GM18519 (cell line): ENCODE measurements around the gene PDGFB.

Source experiments
- ATAC-seq: cut with Tn5 transposase; IDR thresholded peaks from one replicate; pipeline ENCODE4 v1.9.1; 2021; ENCODE audit warnings: mild to moderate bottlenecking, moderate library complexity; ENCODE audit not compliant: unreplicated experiment, low FRiP score

Gene PDGFB

DNA sequence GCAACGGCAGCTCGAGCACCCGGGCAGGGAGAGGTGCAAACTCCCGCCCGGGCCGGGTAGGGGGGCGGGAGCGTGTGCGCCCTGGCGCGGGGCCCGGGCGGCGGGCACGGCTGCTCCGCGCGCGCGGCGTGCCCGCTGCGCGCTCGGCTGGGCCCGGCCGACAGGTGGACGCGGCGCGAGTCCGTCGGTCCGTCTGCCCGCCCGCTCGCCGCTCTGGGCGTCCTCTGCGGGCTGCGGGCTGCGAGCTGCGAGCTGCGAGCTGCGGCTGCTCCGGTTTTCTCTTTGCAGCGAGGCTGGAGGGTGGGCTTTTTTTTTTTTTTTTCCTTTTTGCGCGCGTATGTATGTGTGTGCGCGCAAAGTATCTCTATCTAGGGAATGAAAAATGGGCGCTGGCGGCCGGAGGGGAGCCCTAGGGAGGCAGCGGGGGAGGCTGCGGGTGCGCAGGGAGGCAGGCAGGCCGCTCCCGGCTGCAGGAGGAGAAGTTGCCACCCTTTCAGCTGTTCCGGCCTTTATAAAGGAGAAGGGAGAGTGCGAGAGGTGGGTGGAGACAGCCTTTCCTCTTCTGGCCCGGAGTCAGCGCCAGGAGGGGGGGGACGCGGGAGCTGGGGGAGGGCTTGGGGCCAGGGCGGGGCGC is at the start of gene PDGFB:
Gene PDGFB, minus strand, starts transcription at position 487 of the 634 bp plus-strand sequence. CDS start 1,019 bp downstream, outside the sequence.
- no peak for ATAC-seq

DNA sequence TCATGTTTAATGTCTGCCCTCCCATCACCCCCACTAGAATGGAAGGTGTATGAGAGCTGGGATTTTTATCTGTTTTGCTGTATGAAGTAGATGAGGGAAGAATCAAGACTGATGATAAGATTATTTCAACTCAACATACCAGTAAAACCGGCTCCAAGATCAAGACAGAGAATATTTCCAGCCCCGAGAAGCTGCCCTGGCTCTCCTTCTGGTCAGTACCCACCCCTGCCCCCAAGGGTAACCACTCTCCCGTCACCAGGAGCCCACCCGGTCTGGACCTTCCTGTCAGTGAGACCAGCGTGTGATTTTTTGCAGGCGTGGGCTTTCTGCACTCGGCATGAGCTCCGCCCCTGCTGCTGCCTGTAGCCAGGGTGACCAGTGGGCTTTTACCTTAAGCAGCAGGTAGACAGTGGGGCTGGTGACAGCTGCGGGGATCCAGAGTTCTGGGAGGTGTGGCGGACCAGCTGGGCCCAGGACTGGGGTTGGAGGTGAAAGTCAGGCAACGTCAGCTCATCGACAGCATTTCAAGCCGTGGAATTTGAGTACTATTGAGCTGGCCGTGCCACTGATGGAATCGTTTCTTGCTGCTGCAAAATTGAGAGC is 49.1 kb upstream of the PDGFB start:
- no peak for ATAC-seq

DNA sequence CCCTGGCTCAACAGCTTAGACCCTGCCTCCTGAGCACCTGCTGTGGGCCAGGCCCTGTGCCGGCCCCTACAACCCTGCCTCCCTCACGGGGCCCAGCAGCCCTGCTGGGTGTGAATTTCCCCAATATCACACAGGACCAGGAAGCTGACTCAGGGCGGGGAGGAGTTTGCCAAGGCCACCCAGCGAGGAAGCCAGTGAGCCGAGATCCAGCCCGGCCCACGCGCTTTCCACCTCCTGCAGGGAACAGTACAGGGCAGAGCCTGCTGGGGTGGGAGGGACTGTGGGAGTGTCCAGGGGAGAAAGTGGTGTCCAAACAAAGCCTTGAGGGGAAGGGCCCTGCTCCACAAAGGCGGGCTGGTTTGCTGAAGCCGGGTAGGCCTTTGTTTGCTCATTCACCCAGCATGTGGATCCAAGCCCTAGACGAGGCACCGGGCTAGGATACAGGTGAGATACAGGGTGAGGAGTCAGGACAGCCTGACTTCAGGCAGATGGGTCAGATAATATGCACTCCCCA is 47.8 kb upstream of the PDGFB start:
- ATAC-seq, result no peak

DNA sequence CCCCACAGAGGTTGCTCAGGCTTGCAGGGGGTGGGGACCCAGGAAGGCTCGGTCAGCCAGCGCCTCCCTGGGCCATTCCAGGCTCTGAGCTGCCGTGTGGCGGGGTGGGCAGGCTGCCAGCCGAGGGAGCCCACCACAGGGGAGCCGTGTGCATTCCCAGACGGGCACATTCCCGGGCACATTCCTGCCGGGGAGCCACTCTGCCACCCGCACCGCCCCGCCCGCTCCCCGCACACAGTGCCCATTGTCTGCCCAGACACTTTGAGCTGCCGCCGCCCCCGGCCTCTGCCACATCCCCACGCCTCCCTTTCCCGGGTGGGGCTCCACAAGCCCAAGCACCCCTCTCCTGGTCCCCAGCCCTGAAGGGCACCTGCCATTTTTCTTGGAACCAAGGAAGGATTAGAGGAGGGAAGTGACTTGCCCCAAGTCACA is 47.3 kb upstream of the PDGFB start:
- no peak for ATAC-seq

DNA sequence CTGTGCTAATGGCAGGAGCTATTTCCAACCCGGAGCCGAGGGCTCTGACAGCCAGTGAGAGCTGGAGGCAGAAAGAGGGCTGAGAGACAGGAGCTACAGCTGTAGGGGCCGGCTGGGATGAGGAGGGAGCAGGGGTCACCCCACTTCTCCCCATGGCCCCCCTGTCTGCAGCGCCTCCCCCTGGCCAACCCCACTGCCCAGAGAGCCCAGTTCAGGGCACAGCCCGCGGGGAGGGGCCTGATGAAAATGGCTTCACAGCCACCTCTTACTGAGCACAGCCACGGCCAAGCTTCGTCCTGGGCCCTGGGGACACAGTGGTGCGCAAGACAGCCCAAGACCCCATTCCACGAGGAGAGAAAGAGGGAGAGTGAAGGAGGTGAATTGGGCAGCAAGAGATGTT is 46.7 kb upstream of the PDGFB start:
- no peak for ATAC-seq

DNA sequence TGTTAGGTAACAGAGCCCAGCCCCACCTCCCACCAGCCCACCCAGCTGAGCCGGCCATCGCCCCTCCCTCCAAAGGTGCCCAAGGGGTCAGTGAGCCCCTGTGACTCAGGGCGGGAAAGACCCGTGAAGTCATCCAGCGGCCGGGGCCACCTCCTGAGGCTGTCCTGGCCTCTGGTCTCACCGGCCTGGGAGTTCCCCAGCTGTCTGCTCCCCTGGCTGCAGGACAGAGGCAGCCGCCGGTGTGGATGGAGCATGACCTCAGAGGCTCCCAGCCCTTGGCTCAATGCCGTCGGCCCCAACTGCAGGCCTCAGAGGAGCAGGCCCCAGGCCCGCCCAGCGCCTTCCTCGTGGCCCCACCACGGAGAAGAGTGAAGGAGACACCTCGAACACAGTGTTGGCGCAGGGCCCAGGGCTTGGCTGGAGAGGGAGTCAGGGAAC is 46.0 kb upstream of the PDGFB start:
- no peak for ATAC-seq

DNA sequence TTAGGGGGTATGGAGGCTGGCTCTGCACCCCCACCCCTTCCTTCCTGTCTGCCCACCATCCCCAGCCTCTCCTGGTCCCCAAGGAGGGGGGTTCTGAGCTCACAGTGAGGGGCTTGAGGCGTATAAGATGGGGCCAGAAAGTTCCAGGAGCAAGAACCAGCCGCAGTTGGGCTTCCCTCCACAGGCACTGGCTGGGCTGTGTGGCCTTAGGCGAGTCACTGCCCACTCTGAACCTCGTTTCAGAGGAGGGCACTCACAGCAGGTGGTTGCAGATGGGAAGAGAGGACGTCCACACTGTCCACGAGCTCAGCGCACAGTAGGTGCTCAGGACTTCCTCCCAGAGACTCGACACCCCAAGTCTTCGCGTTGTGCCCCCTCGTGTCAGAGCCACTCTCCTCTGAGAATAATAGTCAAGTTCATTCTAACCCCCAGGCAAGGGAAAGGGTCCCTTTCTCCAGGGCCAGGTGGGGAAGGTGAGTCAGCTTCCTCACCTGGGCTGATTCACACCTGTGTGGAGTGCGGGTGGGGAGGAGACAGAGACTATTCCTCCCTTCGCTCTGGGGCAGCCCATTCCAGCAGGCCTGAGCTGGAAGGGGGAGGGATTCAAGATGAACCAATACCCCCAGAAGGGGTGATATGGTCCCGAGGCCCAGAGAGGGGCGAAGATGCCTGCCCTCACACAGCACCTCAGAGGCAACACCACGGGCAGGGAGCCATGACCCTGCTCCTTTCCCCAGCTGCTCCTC is 45.4 kb upstream of the PDGFB start:
- no peak for ATAC-seq

DNA sequence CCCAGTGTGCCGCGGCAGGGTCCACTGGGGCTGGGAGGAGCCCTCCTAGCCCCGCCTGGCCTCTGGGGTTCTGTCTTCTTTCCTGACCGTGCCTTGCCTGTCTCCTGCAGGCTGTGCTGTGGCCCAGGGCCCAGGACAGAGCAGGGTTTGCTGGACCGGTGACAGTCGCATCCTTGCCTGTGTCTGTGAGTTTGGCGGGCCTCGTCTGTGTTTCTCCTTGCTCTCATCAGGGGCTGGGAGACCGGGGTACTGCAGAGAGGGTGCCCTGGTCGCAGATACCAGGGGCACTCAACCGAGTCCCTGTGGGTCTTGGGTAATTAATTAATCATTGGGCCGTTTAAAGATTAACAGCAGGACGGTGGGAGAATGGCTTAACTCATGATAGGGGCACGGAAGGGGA is 44.8 kb upstream of the PDGFB start:
- ATAC-seq, result no peak

DNA sequence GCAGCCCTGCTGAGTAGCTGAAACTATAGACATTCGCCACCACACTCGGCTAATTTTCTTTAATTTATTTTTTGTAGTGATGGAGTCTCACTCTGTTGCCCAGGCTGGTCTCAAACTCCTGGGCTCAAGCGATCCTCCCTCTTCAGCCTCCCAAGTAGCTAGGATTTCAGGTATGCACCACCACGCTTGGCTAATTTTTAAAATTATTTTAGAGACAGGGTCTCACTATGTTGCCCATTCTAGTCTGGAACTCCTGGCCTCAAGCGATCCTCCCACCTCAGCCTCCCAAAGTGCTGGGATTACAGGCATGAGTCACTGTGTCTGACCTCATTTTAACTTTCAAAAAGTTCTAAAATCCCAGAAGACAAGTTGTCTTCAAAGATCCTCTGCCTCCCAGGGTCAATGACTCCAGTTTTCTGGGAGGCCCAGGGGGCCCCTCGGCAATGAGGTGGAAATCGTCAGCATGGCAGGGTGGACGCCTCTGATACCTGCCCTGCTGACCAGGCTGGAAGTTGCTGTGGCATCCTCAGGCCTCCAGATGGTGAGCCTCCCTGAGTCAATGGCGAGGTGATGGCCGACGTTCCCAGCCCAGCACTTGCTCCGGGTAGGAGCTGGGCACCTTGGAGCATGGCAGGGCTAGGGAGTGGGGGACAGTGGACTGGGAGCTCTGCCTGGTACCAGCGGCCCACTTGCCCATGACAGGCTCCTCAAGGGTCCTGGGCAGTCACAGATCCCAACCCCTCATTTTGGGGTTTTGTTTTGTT is 43.5 kb upstream of the PDGFB start:
- no peak for ATAC-seq

DNA sequence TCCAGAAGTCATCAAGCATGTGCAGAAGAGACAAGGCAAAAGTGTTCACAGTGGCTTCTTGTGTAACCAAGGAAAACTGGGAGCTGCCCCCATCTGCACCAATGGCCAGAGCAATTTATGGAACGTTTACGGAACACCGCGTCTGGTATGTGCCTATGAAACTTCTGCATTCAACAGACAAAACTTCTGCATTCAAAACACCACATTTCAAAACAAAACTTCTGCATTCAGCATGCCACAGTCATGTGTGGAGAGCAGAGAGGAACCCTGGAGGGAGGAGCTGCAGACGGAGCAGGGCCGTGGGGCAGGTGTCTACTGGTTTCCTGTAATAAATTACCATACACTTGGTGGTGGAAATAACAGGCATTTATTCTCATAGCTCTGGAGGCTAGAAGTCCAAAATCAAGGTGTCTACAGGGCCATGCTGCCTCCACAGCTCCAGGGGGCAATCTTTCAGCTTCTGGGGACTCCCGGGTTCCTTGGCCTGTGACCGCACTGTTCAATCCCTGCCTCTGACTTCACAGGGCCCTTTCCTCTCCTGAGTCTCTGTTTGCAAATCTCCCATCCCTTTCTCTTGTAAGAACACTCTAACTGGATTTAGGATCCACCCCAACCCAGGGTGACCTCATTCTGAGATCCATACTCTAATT is 42.4 kb upstream of the PDGFB start:
- no peak for ATAC-seq

DNA sequence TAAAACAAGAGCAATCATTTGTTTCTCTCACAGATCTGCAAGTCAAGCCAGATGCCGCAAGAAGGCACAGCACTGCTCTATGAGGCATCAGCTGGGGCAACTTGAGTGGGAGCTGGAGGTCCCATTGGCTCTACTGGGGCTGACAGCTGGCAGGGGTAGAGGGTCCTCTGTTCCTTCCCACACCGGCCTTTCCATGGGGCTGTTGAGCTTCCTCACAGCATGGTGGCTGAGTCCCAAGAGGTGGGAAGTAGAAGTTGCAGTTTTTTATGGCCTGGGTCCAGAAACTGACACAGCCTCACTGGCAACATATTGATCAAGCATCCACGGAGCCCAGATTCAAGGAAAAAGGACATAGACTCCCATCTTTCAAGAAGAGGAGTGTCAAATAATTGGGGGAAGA is 40.2 kb upstream of the PDGFB start:
- no peak for ATAC-seq

DNA sequence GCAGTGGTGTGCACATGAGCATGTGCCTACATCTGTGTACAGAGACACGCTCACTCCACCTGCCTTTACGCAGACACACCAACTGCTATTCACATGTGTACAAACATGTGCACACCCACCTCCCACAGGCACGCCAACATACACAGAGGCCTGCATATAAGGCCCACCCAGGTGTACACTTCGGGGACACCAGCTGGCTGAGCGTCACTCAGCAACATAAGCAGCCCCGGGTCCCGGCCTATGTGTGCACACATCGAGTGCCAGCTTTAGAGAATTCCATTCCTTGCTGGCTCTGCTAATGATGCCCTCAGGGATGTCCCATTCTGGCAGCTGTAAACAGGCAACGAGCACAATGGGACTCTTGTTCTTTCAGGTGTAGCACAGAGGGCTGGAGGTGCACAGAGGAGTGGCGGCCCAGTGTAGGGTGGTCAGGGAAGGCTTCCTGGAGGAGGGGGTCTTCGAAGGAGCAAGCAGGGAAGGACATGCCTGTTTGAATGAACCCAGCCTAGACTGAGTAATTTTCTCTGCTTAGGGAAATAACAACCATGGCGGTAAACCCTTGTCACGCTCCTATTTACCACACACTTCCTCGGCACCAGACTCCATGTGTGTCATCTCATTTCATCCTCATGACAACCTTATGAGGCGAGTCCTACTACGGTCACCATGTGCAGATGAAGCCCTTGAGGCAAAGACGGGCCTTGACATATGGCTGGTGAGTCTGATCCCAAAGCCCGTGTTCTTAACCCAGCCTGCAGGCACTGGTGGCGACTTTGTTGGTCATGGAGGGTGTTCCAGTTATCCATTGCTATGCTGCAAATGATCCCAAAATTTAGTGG is 39.6 kb upstream of the PDGFB start:
- no peak for ATAC-seq

DNA sequence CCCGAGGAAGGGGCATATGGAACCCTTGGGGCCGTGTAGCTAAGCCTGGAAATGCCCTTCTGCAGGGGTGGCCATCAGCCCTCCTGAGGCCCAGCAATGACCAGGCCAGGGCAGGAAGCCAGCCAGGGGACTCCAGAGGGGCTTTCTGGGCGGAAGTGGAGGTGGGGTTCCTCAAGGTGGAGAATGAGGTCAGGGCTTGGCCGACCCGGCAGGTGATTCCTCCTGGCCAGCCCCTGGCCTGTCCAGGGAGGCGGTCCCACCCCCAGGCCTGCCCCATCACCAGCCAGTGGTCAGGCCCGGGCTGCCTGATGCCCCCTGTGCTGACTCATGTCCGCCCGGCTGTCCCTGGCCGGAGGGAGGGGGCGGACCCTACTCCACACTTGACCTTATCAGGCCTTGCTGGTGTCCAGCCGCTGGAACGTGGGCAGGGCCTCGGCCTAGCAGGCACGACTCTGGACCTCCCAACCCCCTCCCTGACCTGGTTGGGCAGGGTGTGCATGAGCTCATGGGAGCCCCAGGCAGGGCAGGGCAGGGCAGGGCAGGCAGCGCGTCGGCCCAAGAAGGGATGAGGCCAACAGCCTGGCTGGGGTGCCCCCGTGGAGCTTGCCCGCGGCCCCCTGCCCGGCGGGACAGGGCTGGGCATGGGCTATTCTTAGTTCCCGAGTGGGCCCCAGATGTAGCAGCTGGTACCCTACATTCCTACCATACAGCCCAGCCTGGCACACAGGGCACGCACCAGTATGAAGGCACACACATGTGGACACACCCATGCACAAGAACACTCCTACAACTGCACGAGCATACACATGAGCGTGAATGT is 38.8 kb upstream of the PDGFB start:
- no peak for ATAC-seq

DNA sequence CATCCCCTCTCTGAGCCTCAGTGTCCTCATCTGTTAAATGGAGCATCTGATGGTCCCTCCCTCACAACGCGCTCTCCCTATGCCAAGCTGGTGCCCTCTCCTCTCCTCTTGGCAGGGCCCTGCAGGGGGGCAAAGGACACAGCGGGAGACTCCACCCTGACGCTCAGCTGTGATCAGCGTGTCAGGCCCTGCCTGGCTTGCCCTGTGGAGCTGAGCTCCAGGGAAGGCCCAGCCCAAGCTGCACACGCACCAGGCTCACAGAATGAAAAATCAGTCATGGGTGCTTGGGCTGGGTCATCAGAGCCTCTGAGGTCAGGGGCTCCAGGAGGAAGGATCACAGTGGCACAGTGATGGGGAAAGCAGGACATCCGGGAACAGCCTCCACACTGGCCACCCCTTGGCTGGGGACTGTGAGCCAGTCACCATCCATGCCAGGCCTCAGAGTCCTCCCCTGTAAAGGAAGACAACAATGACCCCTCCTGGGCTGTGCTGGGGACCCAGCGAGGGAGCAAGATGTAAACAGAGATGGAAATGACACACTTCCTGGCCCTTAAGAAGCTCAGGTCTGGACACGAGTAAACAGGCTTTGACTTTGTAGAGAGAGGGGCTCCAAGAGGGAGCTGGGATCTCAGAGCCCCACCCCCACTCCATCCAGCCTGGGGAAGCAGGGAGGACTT is 38.0 kb upstream of the PDGFB start:
- ATAC-seq, result no peak

DNA sequence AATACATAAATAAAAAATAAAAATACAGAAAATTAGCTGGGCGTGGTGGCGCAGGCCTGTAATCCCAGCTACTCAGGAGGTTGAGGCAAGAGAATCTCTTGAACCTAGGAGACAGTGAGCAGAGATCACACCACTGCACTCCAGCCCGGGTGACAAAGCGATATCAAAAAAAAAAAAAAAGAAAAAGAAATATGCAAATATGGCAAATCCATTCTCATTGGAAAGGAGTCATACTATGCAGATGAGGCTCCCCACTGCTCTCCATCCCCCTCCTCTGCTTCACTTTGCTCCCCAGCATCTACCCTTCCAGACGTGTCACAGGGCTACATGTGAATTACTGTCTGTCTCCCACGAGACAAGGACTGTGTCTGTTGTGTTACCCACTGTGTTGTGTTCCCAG is 36.3 kb upstream of the PDGFB start:
- ATAC-seq, result no peak

DNA sequence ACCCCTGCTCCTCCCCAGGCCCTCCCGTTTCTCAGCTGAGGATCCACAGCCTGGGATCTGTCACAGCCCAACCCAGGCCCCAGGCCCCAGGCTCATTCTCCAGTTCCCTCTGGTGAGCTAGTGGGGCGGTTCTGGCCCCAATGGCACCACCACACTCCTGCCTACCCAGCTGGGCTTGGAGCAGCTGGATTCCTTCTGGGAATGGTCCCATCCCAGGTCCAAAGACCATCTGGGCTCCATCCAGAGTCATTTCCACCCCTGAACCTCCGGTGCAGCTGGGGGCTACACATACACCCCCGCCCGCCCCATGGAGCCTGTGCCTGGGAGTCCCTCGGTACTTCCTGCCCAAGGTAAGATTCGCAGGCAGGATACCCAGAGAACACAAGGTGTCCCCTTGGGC is 35.5 kb upstream of the PDGFB start:
- no peak for ATAC-seq

DNA sequence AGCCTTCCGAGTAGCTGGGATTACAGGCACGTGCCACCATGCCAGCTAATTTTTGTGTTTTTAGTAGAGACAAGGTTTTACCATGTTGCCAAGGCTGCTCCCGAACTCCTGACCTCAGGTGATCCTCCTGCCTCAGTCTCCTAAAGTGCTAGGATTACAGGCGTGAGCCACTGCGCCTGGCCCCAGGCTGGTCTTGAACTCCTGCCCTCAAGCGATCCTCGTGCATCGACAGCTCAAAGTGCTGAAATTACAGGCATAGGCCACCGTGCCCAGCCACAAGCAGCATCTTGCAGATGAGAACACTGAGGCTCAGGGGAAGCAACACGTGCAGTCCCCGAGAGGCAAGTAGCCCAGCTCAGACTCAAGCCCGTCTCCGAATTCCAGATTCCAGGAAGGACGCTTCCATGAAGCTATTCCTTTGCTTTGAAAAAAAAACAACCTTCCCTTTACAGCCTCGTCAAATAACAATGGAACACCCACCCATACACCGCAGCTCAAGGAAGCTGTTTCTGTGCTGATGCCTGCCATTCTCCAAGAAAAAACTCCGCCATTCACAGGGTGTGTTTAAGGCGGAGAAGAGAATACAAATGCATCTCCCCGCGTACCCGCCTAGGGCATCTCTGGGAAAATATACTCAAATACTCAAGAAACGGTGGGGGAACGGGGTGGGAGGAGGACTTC is 34.5 kb upstream of the PDGFB start:
- ATAC-seq, result no peak

DNA sequence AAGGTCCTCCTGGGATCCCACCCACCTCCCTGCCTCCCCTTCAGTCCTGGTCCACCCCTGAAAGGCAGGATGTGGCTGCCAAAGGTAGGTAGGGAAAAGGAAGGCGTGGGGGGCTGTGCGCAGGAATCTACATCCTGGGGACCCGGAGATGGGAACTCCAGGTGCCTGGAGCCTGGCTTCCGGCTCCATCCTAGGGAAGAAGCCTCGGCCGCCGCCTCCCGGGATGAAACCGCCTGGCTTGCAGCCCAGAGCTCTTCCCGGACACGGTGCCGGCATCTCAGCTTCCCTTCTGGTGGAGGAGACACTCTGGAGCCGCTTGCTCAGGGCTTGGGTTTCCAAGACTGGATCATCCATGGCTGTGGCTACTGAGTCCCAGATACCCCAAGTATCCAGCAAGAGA is 33.3 kb upstream of the PDGFB start:
- ATAC-seq, result no peak
